GDM1 (cell line): ENCODE results near the gene CCNY.

Source experiments
- DNase-seq: peaks from one replicate; lab custom pipeline; 2025; lab: John Stamatoyannopoulos, UW

CCNY gene

DNA sequence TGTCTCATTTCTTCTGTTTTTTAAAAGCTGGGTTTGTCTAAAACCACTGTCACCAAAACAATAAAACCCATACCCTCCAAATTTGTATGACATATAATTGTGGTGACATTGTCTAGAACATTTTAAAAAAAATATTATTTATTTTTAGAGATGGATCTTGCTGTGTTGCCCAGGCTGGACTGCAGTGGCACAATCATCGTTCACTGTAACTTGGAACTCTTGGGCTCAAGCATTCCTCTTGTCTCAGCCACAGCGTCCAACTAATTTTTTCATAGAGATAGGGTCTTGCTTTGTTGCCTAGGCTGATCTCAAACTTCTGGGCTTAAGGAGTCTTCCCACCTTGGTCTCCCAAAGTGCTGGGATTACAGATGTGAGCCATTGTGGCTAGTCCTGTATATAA lies 116.5 kb downstream of the CCNY start:
- no peak for DNase-seq

DNA sequence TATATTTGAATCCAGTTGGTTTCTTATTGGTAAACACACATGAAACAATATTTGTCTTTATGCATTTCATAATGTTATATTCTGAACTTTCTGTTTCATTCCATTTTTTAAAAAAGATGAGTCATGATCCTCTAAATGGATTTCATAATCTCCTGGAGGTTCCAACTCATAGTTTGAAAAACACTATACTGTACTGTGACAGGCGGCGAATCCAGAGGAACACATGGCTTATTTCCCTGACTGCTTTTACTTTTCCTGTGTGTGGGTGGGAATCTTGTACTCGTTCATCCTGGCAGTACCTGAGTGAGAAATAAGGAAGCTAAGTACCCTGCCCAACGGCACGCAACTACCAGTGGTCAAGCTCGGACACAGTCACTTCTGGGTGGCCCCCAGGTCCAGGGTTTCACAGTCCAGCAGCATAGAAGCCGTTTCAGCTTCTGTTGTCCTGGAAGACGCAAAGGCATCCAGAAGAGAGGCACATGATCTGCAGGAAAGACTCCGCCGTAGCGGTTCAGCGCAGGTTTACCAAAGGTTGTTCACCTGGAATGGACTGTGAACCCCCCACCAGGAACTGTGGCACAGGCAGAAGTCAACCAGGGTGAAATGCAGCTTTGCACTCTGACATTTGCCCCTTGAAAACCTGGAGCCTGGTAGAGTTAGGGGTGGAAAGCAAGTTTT lies 117.7 kb downstream of the CCNY start:
- no peak for DNase-seq

GRCh38 chr10:35456153-35456720 lies 119.9 kb downstream of the CCNY start:
- no peak for DNase-seq

- DNase-seq = no peak
Measured at GRCh38 chr10:35456784-35457183, 120.5 kb downstream of the CCNY start.

DNA sequence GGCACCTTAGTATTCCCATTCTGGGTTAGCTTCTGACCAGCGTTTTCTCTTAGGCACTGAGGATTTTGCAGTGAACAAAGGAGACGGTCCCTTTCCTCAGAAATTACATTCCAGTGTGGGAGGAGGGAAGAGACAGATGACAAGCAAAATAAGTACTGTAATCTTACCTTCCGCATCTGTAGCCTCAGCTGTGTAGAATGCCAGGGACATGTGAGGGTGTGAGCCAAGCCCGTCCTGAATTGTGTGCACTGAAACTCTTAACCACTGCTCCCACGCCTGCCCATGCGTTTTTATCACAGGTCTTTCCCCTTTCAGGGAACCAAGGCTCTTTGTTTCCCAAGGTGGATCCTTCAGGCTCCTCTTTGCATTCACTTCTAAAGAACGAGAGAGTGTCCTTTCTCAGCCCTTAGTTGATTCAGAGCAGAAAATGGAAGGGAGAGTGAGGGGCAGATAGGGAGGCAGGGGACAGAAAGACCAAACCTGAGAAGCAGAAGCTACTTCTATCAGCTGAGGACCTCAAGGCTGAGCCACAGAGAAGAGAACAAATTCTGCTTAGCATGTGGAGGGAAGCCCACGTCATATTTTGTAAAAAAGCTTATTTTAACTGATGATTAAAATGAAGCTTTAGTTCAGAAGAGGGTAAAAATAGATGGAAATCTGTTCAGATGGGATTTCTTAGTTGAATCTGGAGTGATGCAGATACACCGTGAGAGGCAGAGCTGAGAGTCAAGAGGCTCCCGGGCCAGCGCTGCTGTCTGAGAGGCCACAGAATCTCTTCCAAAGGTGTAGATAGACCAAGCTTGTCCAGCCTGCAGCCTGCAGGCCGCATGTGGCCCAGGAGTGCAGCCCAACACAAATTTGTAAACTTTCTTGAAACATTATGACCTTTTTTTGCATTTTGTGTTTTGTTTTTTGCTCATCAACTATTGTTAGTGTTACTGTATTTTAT lies 122.5 kb downstream of the CCNY start:
- no peak for DNase-seq

GRCh38 chr10:35459449-35459847 lies 123.1 kb downstream of the CCNY start:
- DNase-seq = no peak

DNA sequence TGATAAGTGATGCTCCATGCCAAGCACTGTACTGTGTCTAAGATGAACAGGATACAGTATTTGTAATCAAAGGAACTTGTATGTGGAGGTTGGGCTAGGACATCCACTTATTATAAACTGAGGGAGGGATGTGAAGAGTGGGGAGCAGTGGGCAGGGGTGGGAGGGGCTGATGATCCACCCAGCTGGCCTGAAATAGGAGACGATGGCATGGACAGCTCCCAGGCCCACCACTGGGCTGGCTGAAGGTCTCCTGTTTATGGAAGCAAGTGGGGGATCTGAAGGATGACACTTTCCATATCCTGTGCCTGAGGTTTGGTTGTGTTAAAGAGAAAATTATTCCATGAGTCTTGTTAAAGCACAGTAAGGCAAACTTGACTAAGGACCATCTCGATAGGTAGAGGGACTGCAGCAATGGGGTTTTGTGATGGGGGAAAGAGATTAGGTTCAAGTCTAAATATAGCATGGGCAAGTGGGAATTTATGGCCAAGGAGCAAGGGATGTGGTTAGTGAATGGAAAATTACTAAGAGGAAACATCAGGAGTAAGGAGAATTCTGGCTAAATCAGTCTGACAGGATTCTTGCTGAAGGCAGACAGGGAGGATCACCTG lies 124.6 kb downstream of the CCNY start:
- DNase-seq = no peak

DNA sequence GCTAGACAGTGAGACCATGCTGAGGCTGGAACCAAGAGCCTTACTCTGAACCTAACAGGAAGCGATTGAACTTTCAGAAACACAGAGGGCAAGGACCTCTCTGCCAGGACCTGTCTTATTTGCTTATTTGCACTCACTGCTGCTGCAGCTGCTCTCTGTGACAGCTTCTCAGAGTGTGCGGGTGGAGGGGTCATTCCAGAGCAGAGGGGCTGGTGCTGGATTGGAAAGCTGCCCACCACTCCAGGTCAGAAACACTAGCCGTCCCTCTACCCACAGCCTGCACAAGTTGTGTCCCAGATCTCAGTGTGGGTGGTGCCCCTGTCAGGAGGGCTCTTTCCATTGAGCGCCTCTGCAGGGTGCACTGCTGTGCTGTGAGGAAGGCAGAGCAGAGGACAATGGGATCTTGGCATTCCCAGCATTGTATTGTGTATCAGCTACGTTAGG lies 126.2 kb downstream of the CCNY start:
- no peak for DNase-seq

GRCh38 chr10:35463105-35463867 lies 127.0 kb downstream of the CCNY start:
- DNase-seq = no peak

DNA sequence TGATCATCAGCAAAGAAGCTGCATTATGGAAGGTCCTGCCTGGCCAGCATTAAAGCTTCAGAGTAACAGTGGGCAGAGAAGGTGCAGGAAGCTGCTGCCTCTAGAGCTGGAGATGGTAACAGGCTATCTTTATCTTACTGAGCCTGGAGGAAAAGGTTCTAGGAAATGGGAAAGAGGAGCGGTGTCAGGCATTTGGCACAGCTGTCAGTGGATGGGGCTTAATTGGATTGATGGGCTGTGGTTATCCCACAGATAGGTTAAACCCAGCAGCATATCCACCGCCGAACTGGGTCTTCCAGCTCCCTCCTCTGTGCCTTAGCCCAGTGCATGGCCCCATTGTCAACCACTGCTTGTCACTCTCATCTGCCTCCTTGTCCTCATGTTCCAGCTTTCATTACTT lies 127.6 kb downstream of the CCNY start:
- DNase-seq = no peak

GRCh38 chr10:35464825-35465456 lies 128.6 kb downstream of the CCNY start:
- no peak for DNase-seq

DNA sequence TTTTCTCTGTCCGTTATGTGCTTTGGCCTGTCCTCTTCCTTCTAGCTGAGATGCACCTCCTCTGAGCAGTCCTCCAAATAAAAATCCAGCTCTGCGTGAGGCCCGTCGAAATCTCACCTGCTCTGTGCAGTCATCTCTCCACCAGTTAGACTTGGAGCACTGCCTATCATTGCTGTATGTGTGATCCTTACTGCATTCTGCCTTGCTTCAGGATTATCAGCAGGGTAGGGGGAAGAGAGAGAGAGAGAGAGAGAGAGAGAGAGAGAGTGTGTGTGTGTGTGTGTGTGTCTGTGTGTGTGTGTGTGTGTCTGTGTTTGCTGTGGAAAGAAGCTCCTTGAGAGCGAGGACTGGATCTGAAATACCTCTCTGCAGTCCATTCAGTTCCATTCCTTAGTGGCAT lies 129.4 kb downstream of the CCNY start:
- no peak for DNase-seq

DNA sequence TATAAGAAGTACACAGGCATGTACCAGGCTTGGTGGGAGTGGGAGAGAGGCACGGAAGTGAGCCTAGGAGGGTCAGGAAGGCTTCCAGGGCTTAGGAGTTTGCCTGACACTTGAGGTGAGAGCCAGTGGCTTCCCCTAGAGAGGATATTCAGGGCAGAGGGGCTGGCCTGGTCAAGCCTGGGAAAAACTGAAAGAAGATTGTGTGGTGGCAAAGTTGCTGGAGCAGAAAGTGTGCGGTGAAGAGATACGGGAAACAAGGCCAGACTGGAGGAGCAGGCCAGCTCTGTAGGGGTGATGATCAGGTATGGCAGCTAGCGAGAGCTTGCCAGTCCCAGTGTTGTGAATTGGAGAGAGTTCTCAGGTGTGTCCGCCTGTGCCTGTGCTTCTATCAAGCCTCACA lies 129.9 kb downstream of the CCNY start:
- no peak for DNase-seq

GRCh38 chr10:35466661-35467060 lies 130.4 kb downstream of the CCNY start:
- no peak for DNase-seq

DNA sequence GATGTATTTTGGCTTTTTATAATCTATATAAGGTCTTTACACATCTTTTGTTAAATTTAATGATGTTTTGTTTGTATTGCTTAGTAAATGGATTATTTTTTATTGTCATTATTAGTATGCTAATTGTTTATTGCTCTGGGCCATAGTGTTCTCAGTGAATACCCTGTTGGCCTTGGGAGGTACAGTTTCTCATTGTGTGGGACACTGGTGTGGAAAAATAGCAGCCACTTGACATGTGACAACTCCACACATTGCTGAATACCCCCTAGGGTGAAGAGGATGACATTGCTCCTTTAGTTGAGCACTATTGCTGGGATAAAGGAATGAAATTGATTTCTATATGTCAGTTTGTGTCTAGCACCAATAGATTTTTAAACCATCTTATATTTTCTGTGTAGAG lies 130.9 kb downstream of the CCNY start:
- DNase-seq = no peak

DNA sequence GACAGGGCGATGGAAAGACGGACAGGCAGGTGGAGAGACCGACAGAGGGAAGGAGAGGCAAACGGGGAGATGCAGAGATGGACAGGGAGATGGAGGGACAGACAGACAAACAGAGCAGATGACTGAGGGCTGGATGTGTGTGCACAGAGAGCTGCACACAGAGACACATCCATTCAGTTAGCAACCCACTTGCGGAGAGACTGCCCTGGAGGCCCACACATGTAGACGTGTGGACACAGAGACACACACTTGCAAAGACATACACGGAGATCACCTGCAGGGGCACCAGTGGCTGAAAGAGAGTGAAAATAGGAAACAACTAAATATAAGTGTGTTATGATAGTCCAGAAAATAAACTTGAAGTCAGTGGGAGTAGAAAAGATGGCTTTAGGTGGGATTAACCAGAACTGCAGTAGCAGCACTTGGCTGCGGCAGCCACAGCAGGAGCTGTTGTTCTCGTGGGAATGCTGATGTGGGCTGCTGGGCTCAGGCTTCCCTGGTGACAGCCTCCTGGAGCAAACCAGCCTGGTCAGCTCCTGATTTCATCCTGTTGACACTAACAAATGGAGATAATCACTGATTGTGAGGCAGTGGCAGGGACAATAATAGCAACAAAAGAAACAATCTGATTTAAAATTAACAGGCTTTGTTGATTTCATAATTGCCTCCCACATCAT lies 134.1 kb downstream of the CCNY start:
- no peak for DNase-seq

GRCh38 chr10:35470925-35471315 lies 134.6 kb downstream of the CCNY start:
- DNase-seq = no peak

- DNase-seq = no peak
Measured at GRCh38 chr10:35471435-35471834, 135.1 kb downstream of the CCNY start.

- no peak for DNase-seq
Measured at GRCh38 chr10:35480142-35480541, 143.8 kb downstream of the CCNY start.

DNA sequence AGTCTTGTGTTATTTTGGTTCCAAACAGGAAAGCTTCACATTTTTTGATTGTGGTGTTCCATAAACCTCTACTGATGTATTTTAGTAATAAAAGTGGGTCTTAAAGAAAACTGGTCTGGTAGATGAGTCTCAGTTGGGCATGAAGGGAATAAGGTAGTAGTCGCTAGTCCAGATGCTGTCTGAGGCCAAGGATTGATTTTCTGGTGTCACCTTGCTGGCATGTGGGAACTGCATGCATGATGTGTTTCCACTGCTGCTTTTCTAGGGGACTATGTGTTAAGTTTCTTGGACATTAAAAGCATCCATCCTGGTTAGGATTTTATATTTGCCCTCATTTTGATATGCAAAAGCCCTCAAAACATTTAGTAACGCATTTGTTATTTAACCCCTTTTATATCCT lies 145.1 kb downstream of the CCNY start:
- DNase-seq = no peak
